COLO668 (cell line): Measurements from ENCODE around the gene PTPRN2.
A peak's percentile ranks its signal among the peaks of the same experiment; 100 is the strongest.
"Not testable (repeated sequence)": the region's sequence is repeated elsewhere in the genome, so short reads cannot be mapped to it uniquely, and the experiment has no call there.

Experiments
- DNase-seq: peaks from one replicate; lab custom pipeline; 2025; ENCODE audit not compliant: unreplicated experiment; lab: John Stamatoyannopoulos, UW

PTPRN2 gene

GRCh38 chr7:157495594-157495993 is 1092.0 kb downstream of the PTPRN2 start:
- no peak for DNase-seq

GRCh38 chr7:157495177-157495553 is 1092.5 kb downstream of the PTPRN2 start:
- no peak for DNase-seq

- DNase-seq: no peak
Observed at GRCh38 chr7:157494506-157495176, 1093.0 kb downstream of the PTPRN2 start.

GRCh38 chr7:157493776-157494175 is 1093.8 kb downstream of the PTPRN2 start:
- no peak for DNase-seq

GRCh38 chr7:157493017-157493416 is 1094.6 kb downstream of the PTPRN2 start:
- no peak for DNase-seq

- peak; percentile 14 for DNase-seq
Observed at GRCh38 chr7:157490465-157490912, 1097.1 kb downstream of the PTPRN2 start.

GRCh38 chr7:157489870-157490269 is 1097.8 kb downstream of the PTPRN2 start:
- not testable (repeated sequence) for DNase-seq
